HG03135 (cell line): ENCODE data around the gene CCSAP.
"Not testable (repeated sequence)": the region's sequence is repeated elsewhere in the genome, so short reads cannot be mapped to it uniquely, and the experiment has no call there.

Experiments
- ATAC-seq: cut with Tn5 transposase; IDR thresholded peaks from one replicate; pipeline ENCODE4 v1.9.1; 2021; ENCODE audit warnings: mild to moderate bottlenecking, moderate library complexity; ENCODE audit not compliant: unreplicated experiment

CCSAP gene

GRCh38 chr1:229342656-229343569, at the start of gene CCSAP:
Gene CCSAP, minus strand, starts transcription at chr1:229343047. Its CDS starts 582 bp downstream, at chr1:229342465.
- ATAC-seq = peak; percentile 39

GRCh38 chr1:229390130-229390529, 47.3 kb upstream of the CCSAP start:
- no peak for ATAC-seq

- ATAC-seq = no peak
These were observed 46.2 kb upstream of the CCSAP start for GRCh38 chr1:229388897-229389580.

- ATAC-seq = no peak
These were observed 43.1 kb upstream of the CCSAP start for GRCh38 chr1:229385853-229386456.

- no peak for ATAC-seq
These were observed 42.0 kb upstream of the CCSAP start for GRCh38 chr1:229384822-229385221.

- no peak for ATAC-seq
These were observed 41.1 kb upstream of the CCSAP start for GRCh38 chr1:229383961-229384360.

- ATAC-seq = no peak
These were observed 40.3 kb upstream of the CCSAP start for GRCh38 chr1:229383188-229383587.

- no peak for ATAC-seq
These were observed 38.4 kb upstream of the CCSAP start for GRCh38 chr1:229381234-229381633.

- ATAC-seq = no peak
These were observed 37.8 kb upstream of the CCSAP start for GRCh38 chr1:229380536-229381160.

GRCh38 chr1:229379846-229380245, 37.0 kb upstream of the CCSAP start:
- no peak for ATAC-seq

GRCh38 chr1:229378586-229379367, 35.9 kb upstream of the CCSAP start:
- ATAC-seq = no peak

- ATAC-seq = not testable (repeated sequence)
These were observed 35.2 kb upstream of the CCSAP start for GRCh38 chr1:229378035-229378434.

- no peak for ATAC-seq
These were observed 34.6 kb upstream of the CCSAP start for GRCh38 chr1:229377429-229377828.

- ATAC-seq = no peak
These were observed 33.7 kb upstream of the CCSAP start for GRCh38 chr1:229376521-229376920.

GRCh38 chr1:229374485-229374884, 31.6 kb upstream of the CCSAP start:
- no peak for ATAC-seq

- ATAC-seq = no peak
These were observed 30.5 kb upstream of the CCSAP start for GRCh38 chr1:229373395-229373794.

GRCh38 chr1:229372251-229372650, 29.4 kb upstream of the CCSAP start:
- no peak for ATAC-seq

GRCh38 chr1:229371624-229372023, 28.8 kb upstream of the CCSAP start:
- ATAC-seq = no peak

GRCh38 chr1:229370601-229371021, 27.8 kb upstream of the CCSAP start:
- no peak for ATAC-seq

- peak; percentile 69 for ATAC-seq
These were observed 25.5 kb upstream of the CCSAP start for GRCh38 chr1:229368347-229368746.
